Ishikawa (cell line): ENCODE results near the gene EPHA3.
A peak's percentile ranks its signal among the peaks of the same experiment; 100 is the strongest.

Experiments used
- CEBPB ChIP-seq: IDR thresholded peaks from 2 replicates; pipeline ENCODE4 v1.6.1; 2012
- CREB1 ChIP-seq: IDR thresholded peaks from 2 replicates; pipeline ENCODE4 v1.6.1; 2012; ENCODE audit warnings: low read depth
- EGR1 ChIP-seq: IDR thresholded peaks from 2 replicates; pipeline ENCODE4 v1.6.1; 2012
- EP300 ChIP-seq: IDR thresholded peaks from 2 replicates; pipeline ENCODE4 v1.6.1; 2012; ENCODE audit warnings: borderline replicate concordance
- FOXM1 ChIP-seq: IDR thresholded peaks from 2 replicates; pipeline ENCODE4 v1.6.1; 2012; ENCODE audit warnings: low read depth, borderline replicate concordance
- NFIC ChIP-seq: IDR thresholded peaks from 2 replicates; pipeline ENCODE4 v1.6.1; 2012
- RAD21 ChIP-seq: IDR thresholded peaks from 2 replicates; pipeline ENCODE4 v1.6.1; 2012; ENCODE audit warnings: low read depth
- TAF1 ChIP-seq: IDR thresholded peaks from 2 replicates; pipeline ENCODE4 v1.6.1; 2012; ENCODE audit warnings: low read depth, mild to moderate bottlenecking
- TCF12 ChIP-seq: IDR thresholded peaks from 2 replicates; pipeline ENCODE4 v1.6.1; 2012; ENCODE audit warnings: low read depth
- TEAD4 ChIP-seq: IDR thresholded peaks from 2 replicates; pipeline ENCODE4 v1.6.1; 2012
- YY1 ChIP-seq: IDR thresholded peaks from 2 replicates; pipeline ENCODE4 v1.6.1; 2012; ENCODE audit warnings: low read depth
- ZBTB7A ChIP-seq: IDR thresholded peaks from 2 replicates; pipeline ENCODE4 v1.6.1; 2012; ENCODE audit warnings: low read depth
- TF ChIP-seq, protein P1 (sequence below): IDR thresholded peaks from 2 replicates; pipeline ENCODE4 v1.6.1; 2012
- TF ChIP-seq, protein P2 (sequence below): IDR thresholded peaks from 2 replicates; pipeline ENCODE4 v1.6.1; 2012; ENCODE audit warnings: low read depth, mild to moderate bottlenecking
- TF ChIP-seq, protein P3 (sequence below): IDR thresholded peaks from 2 replicates; pipeline ENCODE4 v1.6.1; 2012

Gene EPHA3

DNA sequence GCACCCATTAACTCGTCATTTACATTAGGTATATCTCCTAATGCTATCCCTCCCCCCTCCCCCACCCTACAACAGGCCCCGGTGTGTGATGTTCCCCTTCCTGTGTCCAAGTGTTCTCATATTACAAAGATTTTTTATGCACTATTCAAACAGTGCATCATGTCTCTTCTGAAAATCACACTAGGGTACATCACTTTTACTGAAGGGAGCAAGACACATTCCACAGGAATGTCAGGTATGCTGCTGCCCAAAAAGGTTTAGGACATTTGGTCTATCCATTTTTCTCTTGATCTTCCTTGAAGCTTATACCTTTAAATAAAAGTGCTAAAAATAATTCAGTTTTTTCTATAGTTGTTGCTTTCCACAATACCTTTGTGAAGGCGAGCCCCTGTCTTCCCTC is 9.2 kb upstream of the EPHA3 start:
- no peak for TF ChIP-seq RAD21
- no peak for TF ChIP-seq NFIC
- TF ChIP-seq, protein P1, sequence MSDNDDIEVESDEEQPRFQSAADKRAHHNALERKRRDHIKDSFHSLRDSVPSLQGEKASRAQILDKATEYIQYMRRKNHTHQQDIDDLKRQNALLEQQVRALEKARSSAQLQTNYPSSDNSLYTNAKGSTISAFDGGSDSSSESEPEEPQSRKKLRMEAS: no peak
- TF ChIP-seq TEAD4: no peak
- no peak for TF ChIP-seq ZBTB7A
- TF ChIP-seq CREB1: no peak
- no peak for TF ChIP-seq FOXM1
- TF ChIP-seq YY1: no peak
- TF ChIP-seq TCF12: no peak
- TF ChIP-seq, protein P2, sequence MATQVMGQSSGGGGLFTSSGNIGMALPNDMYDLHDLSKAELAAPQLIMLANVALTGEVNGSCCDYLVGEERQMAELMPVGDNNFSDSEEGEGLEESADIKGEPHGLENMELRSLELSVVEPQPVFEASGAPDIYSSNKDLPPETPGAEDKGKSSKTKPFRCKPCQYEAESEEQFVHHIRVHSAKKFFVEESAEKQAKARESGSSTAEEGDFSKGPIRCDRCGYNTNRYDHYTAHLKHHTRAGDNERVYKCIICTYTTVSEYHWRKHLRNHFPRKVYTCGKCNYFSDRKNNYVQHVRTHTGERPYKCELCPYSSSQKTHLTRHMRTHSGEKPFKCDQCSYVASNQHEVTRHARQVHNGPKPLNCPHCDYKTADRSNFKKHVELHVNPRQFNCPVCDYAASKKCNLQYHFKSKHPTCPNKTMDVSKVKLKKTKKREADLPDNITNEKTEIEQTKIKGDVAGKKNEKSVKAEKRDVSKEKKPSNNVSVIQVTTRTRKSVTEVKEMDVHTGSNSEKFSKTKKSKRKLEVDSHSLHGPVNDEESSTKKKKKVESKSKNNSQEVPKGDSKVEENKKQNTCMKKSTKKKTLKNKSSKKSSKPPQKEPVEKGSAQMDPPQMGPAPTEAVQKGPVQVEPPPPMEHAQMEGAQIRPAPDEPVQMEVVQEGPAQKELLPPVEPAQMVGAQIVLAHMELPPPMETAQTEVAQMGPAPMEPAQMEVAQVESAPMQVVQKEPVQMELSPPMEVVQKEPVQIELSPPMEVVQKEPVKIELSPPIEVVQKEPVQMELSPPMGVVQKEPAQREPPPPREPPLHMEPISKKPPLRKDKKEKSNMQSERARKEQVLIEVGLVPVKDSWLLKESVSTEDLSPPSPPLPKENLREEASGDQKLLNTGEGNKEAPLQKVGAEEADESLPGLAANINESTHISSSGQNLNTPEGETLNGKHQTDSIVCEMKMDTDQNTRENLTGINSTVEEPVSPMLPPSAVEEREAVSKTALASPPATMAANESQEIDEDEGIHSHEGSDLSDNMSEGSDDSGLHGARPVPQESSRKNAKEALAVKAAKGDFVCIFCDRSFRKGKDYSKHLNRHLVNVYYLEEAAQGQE: no peak
- no peak for TF ChIP-seq TAF1
- TF ChIP-seq EP300: no peak
- TF ChIP-seq, protein P3, sequence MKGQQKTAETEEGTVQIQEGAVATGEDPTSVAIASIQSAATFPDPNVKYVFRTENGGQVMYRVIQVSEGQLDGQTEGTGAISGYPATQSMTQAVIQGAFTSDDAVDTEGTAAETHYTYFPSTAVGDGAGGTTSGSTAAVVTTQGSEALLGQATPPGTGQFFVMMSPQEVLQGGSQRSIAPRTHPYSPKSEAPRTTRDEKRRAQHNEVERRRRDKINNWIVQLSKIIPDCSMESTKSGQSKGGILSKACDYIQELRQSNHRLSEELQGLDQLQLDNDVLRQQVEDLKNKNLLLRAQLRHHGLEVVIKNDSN: no peak
- TF ChIP-seq EGR1: no peak

DNA sequence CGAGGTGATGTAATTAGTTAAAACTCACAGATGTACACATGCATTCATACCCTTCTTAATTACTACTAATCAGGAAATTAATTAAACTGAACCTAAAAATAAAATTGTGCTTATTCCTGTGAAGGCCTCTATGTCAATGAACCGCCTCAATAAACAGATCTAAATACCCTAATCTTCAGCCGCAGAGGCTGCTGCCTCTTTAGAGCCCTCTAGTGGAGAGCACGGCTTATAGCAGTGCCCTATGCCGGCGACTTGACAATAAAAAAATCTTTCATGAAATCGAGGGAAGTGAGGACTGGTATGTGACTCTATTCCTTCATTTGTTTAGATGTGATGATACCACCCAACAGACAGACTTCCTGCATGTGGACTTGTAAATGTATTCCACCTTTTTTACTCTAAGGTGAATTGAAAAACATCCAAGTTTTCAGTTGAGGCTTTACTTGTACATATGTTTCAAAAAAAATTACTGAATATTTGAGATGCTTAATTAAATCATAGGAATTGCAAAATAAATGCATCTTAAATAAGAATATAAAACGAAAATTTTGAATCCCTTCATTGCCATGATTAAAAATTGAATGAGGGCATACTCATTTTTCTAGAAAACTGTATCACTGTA is 8.3 kb upstream of the EPHA3 start:
- TF ChIP-seq RAD21 (peak; percentile 85), CREB1 (no peak)

DNA sequence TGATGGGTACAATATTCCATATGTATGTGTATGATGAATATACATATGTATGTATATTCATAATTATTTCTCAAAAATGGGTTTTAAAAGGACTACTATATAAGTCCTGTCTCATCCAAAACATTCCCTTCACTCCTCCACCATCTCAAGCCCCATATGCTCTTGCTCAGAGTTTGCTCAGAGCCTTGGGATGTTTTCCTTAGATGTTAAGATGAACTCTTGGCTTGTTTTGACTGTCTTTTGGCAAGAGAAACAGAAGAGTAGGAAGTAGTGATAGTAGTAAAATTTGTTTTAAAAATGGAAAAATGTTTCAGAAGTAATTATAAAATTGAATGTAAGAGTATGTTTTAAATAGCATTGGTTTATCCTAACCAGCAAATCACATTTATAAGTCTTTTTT is 6.2 kb upstream of the EPHA3 start:
- TF ChIP-seq EP300 (no peak), CEBPB (no peak), YY1 (no peak), TAF1 (no peak), TCF12 (no peak), TEAD4 (no peak), CREB1 (no peak)
- TF ChIP-seq, protein P1: no peak
- TF ChIP-seq, protein P3: no peak
- TF ChIP-seq, protein P2: no peak

DNA sequence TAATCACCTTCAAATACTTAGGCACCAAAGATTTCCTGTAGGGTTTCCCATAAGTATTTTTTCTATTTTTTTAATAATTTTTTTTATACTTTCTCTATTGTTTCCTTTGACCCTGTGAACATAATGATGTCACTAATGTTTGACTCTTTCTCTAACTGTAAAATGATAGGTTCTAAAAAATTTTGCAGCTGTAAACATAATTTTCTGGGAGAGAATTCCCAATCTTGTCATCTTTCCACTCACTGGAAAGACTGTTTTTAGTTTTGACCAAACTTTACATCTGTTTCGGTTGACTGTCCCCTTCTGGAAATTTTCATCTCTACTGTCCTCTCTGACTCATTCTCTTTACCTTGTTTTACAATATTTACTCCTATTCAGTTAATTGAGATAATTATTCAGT is 5.5 kb upstream of the EPHA3 start:
- no peak for TF ChIP-seq FOXM1
- TF ChIP-seq, protein P3: no peak
- TF ChIP-seq EGR1: no peak
- no peak for TF ChIP-seq YY1
- no peak for TF ChIP-seq RAD21
- TF ChIP-seq TEAD4: no peak
- TF ChIP-seq ZBTB7A: no peak
- TF ChIP-seq NFIC: no peak
- no peak for TF ChIP-seq TCF12
- no peak for TF ChIP-seq CEBPB
- TF ChIP-seq, protein P2: no peak
- TF ChIP-seq EP300: no peak
- TF ChIP-seq, protein P1: no peak
- no peak for TF ChIP-seq CREB1
